GM21737 (cell line): ENCODE measurements around the gene FMO1.
"Not testable (repeated sequence)": the region's sequence is repeated elsewhere in the genome, so short reads cannot be mapped to it uniquely, and the experiment has no call there.

ENCODE experiments used
- ATAC-seq: cut with Tn5 transposase; IDR thresholded peaks from one replicate; pipeline ENCODE4 v1.9.1; 2021; ENCODE audit warnings: mild to moderate bottlenecking, moderate library complexity; ENCODE audit not compliant: unreplicated experiment

The FMO1 gene

DNA sequence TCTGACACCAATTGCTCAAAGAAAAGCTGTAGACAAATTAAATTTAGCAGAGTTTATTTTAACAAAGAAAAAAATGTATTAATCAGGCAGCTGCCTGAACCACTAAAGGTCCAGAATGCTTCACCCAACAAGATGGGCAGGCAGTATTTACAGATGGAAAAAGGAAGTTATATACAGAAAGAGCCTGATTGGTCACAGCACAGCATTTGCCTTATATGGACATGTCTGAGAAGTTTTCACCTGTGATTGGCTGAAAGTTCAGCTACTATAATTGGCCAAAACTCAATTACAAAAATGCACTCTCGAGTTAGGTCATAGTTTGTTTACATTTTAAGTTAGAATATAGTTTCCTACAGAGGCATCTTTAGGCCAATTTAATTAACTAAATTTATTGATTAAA, 15.1 kb upstream of the FMO1 start:
- no peak for ATAC-seq

DNA sequence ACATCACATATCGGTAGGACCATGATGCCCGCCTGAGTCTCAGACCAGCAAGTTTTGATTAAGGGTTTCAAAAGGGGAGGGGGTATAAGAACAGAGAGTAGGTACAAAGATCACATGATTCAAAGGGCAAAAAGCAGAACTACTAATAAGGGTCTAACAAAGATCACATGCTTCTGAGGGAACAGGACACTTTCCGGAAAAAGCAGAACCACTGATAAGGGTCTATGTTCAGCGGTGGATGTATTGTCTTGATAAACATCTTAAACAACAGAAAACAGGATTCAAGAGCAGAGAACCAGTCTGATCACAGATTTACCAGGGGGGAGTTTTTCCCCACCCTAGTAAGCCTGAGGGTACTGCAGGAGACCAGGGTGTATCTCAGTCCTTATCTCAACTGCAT, 12.1 kb upstream of the FMO1 start:
- ATAC-seq, result not testable (repeated sequence)

DNA sequence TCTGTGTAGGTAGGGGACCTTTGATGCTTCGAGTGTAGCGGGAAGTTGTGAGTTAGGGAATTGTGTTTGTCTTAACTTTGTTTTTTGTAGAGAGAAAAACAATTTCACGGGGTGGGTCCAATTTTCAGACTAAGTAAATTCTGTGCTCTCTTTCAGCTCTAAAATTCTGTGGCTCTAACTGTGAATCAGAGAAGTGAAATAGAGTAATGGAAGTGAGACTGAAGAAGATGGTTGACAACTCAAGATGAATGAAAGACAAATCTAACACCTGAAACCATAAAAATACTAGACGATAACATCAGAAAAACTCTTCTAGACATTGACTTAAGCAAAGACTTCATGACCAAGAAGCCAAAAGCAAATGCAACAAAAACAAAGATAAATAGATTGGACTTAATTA, 4.4 kb upstream of the FMO1 start:
- ATAC-seq, result no peak

DNA sequence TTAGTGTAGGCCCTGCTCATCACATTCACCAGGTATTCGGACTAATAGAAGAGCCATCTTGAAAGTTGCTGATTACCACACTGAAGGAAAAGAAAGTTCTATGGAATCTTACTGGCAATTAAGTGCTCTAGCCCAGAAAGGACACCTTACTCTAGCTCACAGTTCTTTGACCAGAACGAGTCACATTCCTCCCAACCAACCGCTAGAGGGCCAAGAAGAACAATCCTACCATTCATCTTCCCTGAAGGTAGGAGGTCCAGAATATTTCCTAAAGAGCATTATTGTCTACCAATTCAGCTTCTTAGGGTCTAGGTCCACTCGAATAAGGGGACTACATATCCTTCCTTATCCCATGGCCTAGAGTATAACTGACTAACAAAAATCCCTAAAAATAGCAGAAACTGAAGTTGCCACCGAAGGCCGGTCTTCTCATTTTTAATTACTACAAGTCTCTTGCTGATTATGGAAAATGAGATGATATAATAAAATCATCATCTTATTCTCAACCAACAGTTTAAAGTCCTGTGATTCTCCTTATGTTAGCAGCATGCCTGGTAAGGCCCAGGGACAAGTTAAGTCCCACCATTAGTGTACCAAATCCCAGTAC, 2.7 kb upstream of the FMO1 start:
- peak; percentile 80 for ATAC-seq

DNA sequence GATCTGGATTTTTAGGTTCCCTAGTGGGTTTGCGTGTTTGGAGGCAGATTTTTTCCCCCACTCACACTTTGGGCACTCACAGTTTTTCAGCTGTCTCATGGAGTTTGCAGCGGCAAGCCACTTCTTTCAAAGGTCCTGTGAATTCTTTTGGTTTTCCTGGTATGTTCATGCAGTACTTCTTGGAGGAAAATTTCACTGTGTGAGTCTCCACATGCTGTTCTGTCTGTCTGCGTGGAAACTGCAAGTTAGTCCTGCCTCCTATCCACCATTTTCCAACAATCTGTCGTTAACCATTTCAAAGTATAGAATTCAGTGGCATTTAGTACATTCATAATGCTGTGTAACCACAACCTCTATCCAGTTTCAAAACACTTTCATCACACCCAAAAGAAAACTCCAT, 793 bp upstream of the FMO1 start:
- ATAC-seq, result no peak

DNA sequence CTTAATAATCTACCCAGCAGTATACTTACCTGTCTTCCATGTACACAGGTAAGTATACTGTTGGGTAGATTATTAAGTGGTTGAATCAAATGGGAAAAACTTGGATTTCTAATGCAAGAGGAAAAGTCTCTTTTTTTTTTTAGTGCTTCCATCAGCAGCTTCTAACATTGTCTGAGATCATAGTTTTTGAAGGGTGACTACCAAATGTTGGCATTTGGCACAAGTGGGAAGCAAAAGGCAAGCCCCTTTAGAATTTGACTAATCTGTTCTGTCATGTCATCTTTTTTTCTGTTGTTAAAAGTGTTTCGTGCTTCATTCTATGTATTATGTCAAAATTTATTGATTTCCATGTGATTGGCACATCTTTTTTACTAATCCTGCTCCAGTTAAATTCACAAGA, 547 bp downstream of the FMO1 start:
- ATAC-seq, result no peak

DNA sequence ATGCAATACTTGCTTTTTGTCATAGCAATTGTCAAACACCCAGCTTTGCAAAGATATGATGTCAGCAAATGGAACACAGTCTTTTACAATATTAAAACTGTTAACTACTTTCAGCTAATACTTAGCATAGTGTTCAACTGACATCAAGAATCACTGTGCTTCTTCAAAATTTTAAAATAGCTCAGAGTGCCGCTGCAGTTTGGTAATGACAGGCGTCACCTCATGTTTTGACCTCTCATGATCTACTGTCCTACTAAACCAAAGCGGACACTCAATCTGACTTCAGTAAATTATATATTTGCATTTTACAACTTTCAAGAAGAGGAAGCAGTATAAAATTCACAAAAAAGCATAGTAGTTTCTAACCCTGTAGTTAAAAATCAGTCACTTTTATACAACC, 2.0 kb downstream of the FMO1 start:
- no peak for ATAC-seq

DNA sequence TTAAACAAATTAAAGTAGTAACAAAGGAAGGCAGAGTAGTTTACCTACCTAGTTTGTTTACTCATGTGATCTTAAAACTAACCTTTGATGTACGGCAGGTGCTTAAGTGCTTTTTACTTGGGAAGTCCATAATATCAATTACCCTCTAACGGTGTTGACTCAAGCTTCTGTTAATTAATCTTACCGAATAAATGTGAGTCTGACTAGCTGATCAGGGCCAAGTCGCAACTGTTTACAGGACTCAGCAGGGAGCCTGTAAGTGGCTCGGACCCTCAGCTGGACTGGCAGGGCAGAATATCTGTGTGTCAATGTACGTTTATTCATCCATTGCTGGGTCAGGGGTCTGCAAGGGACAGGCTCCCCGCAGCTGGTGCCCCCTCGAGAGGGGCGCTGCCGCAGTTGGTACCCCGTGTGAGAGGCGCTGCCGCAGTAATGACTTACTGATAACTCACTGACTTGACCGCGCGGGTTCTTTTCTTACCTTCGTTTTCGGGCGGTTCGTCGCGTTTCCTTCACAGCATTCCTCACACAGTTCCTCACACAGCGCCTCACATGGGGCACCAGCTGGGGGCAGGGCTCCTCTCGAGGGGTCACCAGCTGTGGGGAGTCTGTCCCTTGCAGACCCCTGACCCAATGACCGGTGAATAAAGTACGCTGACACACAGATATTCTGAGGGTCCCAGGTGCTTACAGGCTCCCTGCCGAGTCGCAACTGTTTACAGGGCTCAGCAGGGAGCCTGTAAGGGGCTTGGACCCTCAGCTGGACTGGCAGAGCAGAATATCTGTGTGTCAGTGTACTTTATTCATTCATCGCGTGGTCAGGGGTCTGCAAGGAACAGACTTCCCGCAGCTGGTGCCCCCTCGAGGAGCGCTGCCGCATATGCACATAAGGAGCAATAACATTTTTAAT, 3.0 kb downstream of the FMO1 start:
- ATAC-seq, result no peak

DNA sequence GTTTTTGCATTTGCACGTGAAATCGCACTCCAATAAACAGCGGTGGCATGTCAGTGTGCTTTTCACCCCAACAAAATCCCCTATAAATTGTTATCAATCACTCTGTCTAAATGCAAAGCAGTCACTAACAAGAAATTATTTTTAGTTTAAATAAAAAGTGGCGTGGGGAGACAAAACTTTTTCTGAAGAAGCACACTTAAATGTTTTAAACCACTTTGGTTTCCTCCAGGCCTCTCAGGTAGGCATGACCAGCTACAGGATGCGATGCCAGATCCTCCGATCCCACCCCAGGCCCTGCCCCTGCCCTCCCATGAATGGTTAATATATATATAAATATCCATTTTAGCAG, 3.6 kb downstream of the FMO1 start:
- no peak for ATAC-seq

DNA sequence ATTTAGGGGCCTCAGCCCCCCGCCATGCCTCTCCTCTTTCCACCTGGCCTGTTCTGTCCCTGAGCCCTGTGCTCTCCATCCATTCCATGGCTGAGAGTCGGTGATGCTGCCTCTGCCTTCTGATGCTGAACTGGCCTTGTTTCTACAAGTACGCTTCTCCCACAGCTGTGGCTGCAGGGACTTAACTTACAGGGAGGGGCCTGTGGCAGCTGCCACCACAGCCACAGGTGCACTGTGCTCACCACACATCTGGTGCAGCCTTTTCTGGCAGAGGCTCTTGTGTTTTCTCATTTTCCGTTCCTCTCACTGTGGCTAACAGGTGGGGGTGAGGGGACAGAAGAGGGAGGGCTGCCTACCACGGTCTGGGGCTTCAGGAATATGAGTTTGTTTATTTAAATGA, 4.2 kb downstream of the FMO1 start:
- ATAC-seq, result peak; percentile 95

DNA sequence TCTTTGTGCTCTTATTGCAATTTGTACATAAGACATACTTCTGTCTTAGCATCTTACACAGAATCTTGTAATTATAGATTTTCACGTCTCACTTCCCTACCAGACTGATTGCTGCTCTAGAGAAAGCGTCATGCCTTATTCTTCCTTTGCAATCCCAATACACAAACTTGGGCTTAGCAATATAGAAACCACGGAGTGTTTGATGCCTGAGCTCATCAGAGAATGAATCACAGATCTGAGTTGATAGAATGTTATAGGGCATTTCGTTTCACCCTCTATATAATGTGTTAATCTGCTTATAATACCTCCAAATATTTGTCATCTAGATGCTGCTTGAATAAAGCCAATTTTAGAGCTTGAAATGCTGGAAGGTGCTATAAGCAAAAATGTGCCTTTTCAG, 6.6 kb downstream of the FMO1 start:
- no peak for ATAC-seq

DNA sequence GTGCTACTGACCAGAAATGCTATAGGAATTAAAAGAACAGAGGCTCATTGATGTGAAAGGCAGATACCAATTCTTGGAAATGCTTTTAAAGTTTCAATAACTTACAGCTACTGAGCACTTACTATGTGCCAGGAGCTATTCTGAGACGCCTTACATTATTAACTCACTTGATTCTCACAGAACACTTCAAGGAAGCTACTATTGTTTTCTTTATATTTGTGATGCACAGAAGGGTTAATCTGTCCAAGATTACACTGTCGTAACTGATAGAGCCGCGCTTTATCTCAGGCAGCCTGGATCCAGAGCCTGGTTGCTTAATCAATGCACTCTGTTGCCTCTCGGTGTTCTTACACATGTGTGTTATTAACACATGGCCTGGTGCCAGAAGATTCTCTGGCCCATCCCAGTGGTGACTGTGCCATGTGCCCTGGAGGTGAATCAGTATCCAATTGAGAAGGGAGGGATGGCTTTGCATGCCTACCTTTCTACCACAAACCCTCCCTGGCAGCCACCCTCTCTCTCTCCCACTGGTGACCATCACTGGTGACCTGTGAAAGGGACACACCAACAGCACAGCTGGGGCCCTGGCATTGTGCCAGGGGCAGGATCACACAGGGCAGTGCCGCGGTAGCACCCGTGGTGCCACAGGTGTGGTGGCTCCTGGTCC, 8.8 kb downstream of the FMO1 start:
- no peak for ATAC-seq

DNA sequence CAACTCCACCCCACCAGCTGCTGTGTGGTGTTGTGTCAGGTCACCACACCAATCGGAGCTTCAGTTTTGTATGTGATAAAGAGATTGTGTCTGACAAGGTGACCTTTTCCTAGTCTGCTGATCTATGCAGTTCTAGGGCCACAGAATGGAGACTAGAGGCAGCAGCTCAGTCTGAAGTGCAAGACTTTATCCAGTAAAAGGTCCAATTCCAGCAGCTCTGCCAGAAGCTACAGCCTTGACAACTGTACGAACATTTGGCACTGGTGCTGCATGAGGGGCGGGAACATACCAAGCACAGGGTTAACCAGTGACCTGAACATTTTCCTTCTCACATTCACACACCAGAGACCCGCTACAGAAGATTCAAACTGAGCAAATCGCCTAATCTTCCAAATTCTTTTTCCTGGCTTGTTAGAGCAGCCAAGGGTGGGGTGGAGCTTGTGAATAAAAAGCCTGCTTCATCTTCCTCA, 9.3 kb downstream of the FMO1 start:
- no peak for ATAC-seq

DNA sequence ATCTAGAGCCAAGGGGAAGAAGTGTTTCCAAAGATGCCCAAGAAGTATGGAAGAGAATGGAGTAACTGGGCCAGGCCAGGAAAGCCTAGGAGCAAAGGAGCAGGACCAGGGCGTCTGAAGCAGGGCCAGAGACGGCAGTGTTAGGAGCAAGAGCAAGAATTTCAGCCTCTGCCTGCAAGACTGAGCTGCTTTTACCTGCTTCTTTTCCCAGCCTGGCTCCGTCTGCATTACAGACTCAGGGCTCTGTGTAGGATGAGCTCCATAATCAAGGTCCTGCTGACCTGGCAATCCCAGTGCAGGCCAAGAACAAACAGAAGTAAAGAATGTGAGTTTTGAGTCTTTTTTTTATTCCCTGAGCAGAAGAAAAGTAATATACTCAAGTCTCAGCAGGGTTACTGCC, 10.1 kb downstream of the FMO1 start:
- no peak for ATAC-seq

DNA sequence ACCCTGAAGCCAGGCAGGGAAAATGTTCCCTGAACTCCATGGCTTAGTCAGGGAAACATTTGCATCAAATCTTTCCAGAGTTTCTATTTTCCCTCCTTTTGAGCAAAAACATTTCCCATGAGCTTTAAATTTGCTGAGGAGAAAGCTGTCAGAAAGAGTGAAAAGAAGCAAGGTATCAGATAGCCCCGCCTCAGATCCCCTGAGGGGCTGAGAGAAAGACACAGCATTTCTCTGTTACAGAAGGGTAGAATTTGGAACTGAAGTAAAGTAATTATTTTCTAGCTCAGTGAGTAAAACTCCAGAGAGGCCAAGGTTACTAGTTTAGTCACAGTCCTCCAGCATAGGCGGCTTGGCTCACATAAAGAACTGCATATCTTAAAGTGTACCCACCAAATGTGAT, 10.6 kb downstream of the FMO1 start:
- ATAC-seq, result no peak

DNA sequence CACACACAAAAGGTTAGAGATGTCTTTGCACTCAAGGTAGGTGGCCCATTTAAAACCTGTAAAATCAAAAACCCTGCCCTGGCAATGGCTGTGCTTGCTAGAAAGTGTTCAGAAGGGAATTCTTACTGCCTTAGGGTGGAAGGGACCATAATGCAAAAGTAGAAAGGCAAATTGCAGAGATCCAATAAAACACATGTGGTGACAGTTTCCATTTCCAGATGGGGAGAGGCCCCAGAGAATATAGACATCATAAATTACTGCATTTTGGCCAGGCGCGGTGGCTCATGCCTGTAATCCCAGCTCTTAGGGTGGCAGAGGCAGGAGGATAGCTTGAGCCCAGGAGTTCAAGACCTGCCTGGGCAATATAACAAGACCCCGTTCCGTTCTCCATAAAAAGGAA, 13.0 kb downstream of the FMO1 start:
- ATAC-seq, result no peak

DNA sequence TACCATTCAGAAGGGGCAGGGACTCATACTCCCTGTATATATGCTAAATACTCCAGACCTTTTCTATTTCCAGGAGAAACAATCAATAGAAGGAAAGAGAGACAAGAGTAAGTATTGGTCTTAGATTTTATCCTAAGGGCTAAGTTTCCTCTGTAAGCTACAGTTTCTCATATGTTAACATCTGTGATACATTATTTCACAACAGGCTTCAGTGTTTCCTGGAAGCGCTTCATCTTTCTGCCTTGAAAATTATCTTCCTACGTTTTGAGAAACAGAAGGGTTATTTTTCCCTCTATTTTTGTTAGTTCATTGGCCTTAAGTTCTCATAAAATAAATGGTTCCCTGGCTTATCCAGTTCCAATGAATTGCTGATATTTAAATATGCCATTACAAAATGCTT, 15.6 kb downstream of the FMO1 start:
- ATAC-seq, result no peak

DNA sequence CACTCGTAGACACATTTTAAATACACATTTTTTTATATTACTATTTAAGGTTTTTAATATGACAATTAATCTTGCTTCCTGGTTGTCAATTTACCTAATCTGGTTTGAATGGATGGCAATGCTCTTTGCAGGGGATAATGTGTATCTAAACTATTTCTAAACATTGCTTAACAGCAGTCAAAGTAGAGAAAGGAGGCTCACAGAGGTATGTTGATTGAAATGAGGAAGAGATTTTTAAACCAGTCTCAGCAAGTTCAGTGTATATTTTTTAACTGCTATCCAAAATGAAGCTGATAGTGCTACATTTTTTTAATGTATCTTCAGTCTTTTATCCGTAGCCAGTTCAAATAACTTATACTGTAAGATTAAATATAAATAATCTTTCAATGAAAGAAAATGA, 17.4 kb downstream of the FMO1 start:
- ATAC-seq, result no peak

DNA sequence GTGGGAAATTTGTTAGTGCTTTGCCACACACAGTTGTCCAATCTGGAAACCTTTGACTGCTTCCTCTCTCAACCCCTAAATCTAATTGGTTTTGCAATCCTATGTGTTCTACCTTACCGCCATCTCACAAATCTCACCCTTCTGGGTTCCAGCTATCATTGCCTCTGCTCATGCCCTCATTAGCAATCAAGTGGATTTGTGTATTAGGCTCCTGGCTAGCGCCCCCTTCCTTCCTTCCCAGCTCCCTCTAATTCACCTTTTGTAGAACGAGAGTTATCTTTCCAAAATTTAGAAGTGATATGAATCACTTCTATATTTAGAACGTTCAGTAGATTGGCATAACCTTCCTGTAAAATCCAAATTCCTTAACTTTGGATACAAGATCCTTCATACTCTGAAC, 18.6 kb downstream of the FMO1 start:
- ATAC-seq, result no peak

DNA sequence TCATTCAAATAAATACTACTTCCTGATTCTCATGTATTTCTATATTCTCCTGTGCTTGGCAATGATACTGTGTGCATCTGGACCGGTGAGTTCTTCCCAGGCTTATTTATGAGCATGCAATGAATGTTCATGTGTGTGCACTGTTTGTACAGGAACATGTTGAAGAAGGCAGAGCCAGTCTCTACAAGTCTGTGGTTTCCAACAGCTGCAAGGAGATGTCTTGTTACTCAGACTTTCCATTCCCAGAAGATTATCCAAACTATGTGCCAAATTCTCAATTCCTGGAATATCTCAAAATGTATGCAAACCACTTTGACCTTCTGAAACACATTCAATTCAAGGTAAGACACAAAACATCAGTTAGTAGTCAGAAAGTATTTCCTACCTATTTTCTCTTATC, 19.1 kb downstream of the FMO1 start:
- ATAC-seq, result no peak

DNA sequence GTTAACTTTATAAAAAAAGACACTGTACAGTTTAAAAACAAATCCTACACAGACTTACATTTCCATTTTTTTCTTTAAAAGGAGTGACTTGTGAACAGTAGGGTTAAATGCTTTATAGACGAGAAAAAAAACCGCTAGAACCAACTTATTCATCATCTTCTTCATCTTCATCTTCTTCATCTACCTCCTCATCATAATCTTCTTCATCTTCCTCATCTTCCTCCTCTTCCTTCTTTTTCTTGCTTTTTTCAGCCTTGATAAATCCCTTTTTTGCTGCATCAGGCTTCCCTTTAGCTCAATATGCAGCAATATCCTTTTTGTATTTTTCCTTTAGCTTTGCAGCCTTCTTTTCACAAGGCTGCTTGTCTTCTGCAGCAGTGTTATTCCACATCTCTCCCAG, 22.5 kb downstream of the FMO1 start:
- ATAC-seq, result no peak

DNA sequence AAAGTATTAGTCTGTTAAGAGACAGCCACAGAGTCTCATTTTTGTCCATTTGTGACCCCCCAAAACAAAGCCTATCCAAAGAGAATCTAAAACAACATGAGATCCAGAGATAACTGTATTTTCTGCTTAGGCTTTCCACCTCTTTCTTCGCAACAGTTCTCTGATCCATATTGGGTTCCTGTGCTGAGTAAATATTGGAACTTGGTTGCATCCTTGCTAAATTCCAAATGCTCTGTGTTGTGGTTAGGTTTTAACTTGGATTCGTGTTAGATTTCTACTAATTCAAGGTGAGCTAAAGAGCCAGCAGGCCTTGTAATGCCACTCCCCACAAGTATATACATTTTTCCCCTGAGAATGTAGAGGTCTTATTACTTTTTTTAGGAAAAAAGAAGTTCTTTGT, 29.2 kb downstream of the FMO1 start:
- ATAC-seq, result no peak
